Esophagus muscularis mucosa (tissue), 3 donors: ENCODE results near the gene LONP1.

Source experiments
- POLR2A ChIP-seq: fragments of 450-650 bp; IDR thresholded peaks from one replicate; pipeline ENCODE4 v1.6.1; 2017; ENCODE audit warnings: antibody characterized with exemption, moderate library complexity, mild to moderate bottlenecking, low read depth
- POLR2AphosphoS5 ChIP-seq, 2 donors: sonication (generic); formaldehyde crosslinking; IDR thresholded peaks; one replicate each; pipeline ENCODE4 v1.6.1; 2017; ENCODE audit warnings: antibody characterized with exemption in 2 of 2
- TF ChIP-seq, protein P1 (sequence below), 3 experiments: fragments of 200-600 bp in 2 of 3; fragments of 450-650 bp in 1 of 3; sonication (generic) in 2 of 3; IDR thresholded peaks; one replicate each; pipeline ENCODE4 v1.5.1; 2017 to 2019; ENCODE audit warnings: antibody characterized with exemption in 3 of 3, mild to moderate bottlenecking in 2 of 3, moderate library complexity in 1 of 3

DNA sequence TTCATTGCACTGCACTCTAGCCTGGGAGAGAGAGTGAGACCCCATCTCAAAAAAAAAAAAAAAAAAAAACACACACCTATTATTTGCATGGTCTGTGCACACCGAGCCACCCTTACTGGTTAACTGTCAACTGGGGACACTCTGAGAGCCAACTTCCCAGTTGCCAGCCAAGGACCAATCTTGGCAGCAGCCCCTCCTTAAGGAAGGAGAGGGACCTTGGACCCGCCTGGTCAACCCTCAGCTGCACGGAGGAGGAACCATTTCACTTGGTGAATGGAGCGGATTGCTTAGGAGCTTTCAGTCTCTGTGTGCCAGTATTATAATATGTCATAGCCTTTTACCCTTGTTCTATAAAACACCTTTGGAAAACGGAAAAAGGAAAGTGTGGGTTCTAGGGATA lies 64.5 kb downstream of the LONP1 start:
- no peak for TF ChIP-seq POLR2A
- TF ChIP-seq, protein P1, sequence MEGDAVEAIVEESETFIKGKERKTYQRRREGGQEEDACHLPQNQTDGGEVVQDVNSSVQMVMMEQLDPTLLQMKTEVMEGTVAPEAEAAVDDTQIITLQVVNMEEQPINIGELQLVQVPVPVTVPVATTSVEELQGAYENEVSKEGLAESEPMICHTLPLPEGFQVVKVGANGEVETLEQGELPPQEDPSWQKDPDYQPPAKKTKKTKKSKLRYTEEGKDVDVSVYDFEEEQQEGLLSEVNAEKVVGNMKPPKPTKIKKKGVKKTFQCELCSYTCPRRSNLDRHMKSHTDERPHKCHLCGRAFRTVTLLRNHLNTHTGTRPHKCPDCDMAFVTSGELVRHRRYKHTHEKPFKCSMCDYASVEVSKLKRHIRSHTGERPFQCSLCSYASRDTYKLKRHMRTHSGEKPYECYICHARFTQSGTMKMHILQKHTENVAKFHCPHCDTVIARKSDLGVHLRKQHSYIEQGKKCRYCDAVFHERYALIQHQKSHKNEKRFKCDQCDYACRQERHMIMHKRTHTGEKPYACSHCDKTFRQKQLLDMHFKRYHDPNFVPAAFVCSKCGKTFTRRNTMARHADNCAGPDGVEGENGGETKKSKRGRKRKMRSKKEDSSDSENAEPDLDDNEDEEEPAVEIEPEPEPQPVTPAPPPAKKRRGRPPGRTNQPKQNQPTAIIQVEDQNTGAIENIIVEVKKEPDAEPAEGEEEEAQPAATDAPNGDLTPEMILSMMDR (IDR thresholded peaks at IDR 0.05), result no peak
- TF ChIP-seq POLR2AphosphoS5 (IDR thresholded peaks at IDR 0.05), result no peak
